Suppressor macrophage treated with lipopolysaccharide for 1 hour (primary cell): Measurements from ENCODE around the gene HSD17B3.

Experiments
- DNase-seq, 3 donors: peaks; one replicate each; pipeline ENCODE4 v3.0.0-alpha.2; 2020 to 2022

The HSD17B3 gene

DNA sequence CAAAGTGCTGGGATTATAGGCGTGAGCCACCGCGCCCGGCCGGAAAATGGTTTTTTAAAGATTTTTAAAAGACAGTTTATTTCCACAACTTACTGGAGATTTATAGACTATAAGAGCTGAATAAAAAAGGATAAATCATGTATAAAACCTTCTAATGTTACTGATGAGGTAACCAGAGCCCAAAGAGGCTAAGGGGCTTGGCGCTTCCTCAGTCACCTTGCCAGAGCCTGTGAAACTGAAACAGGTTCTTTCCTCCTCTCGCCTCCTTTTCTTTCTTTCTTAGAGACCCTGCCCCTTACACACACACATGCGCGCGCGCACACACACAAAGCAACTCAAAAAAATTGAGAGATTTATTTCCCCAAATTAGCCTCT is 69.8 kb downstream of the HSD17B3 start:
- no peak for DNase-seq

DNA sequence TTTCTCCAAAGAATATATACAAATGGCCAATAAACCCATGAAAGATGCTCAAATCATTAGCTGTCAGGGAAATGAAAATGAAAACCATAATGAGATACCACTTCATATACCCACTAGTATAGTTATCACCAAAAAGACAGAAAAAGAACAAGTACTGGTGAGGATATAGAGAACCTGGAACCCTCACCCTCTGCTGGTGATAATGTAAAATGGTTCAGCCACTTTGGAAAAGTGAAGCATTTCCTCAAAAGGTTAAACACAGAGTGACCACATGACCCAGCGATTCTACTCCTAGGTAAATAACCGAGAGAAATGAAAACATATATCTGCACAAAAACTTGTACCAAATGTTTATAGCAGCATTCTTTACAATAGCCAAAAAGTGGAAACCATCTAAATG is 72.0 kb downstream of the HSD17B3 start:
- no peak for DNase-seq

DNA sequence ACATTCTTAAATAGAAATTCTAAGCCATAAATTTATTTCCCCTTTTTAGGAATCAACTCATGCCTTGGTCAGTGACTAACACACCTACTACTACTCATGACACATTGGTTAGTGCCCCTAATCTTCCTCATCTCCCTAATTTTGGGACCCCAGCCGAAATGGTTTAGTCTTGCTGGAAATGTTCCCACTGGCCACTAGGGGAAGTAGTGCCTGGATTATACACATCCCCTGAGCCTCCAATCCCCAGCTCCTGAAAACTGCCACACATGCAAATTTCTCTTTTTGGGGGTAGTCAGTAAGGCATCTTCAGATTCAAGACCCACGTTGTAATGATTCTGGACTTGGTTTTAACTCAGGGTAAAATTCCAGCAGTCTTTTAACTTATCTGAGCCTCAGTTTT is 79.8 kb downstream of the HSD17B3 start:
- DNase-seq: peak in 2 of 3 donors; percentile 19 to 26

DNA sequence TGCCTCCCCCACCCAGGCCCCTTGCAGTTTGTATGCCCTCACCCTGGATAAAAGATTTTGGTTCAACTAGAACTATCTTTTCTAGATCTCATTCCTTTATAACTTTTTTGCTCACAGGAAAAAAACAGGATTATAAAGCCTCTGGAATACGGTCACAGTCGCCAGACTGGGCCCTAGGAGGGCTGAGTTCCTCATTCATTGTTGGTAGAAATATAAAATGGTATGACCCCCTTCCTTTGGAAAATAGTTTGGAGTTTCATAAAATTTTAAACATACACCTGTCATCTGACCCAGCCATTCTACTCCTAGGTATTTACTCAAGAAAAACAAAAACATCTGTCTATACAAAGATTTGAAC is 82.1 kb downstream of the HSD17B3 start:
- DNase-seq: no peak

DNA sequence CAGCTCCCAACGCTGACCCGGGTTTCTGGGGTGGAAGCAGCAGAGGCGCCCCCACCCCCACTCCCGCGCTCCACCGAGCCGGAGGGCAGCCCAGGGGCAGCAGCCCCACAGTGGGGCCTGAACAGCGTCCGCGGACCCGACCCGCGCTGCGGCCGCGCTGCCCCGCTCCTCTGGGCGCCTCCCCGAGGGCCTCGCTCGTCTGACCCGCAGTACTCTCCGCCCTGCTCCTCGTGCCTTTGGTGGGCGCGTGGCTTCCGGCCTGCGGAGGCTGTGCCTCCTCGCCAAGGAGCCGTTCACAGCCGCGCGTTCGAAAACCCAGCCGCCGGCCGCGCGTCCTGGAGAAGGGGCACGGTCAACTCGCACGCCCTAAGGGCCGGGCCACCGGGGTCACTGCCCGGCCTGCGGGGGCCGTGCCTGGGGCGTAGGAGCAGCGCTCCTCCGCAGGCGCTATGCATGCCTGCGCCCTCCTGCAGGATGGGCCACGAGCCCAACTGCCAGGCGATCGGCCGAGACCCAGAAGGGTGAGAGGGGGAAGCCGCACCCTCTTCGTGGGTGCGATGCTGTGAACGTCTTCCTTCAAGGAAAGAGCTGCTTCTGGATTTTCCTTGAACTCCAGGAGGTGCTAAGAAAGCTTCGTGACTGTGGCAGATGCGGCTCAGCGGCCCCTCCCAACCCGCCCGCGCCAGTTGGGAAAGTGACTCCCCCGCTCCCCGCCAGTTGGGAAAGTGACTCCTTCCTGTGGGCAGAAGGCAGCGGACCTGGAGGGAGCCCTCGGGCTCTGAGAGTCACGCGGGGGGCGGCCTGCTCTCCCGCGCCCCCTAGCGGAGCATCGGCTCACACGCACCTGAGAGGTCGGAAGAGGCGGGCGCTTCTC is 82.7 kb downstream of the HSD17B3 start:
- DNase-seq: peak; percentile 58 to 72 (median 61)

DNA sequence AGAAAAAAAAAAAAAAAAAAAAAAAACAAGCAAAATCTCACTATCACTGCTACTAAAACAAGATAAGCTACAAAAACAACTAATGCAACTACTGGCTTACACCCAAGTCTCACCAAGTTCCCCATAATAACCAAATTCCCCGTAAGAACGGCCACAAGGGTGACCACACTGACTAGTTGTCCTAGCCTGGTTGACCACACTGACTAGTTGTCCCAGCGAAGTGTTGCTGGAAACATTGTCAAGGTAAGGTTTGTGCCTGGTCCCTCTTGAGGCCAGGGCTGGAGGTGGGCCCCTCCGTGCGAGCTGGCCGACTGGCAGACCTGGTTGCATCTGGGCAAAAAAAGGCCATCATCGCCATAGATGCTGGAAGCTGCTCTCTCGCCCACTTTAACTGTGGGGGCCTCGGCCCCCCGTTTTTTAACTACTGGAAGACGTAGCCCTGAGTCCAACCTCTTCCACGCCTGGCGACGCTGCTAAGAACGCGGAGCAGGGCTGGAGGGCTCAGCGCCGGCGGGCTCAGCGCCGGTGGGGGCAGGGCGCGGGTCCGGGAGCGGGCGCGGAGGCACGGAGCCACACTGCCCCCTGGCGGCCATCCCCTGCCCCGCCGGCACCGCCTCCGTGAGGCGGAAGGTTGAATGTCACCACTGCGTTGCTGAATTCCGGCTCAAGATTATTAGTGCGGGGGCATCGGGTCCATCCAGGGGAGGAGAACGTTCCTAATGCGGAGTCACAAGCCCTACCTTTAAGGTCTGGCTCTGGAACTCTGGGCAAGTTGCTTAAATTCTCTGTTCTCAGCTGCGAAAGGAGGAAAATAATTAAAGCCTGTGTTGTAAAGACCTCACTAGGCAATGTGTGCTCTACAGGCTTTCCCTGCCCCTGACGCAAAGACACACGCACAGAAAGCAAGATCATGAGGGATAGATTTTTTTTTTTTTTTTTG is 84.0 kb downstream of the HSD17B3 start:
- peak; percentile 68 to 92 (median 83) for DNase-seq

DNA sequence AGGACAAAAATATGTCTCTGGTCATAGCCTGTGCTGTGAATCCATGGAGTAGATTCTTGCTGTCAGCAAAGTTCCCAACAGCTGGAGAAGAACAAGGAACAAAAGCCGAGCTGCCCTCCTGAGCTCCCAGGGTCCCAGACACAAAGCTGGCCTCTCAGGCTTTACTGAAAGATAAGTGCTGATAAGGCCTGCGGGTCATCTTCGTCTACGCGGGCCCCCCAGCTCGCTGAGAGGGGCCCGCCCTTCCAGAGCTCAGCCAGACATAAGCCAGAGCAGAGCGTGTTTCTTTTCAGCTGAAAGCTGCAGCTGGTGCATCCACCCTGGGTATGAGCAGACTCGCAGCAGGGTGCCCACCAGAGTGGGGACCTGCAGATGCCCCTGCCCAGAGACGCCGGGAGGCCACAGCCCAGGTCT is 84.7 kb downstream of the HSD17B3 start:
- no peak for DNase-seq

DNA sequence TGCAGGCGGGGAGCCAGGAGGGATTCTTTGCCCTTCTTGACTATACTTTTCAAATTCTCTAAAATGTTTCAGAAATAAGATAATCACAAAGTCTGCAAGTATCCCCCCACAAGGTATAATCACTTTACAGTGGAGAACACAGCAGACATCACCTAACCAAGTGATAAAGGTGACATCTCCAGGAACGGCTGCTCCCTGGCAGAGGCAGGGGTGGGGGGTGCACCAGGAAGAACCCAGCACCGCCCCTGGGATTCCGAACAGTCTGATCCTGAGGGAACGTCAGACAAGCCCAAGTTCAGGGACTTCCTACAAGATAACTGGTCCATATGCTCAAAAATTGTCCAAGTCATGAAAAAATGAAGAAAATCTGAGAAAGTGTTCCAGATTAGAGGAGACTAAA is 85.4 kb downstream of the HSD17B3 start:
- no peak for DNase-seq

DNA sequence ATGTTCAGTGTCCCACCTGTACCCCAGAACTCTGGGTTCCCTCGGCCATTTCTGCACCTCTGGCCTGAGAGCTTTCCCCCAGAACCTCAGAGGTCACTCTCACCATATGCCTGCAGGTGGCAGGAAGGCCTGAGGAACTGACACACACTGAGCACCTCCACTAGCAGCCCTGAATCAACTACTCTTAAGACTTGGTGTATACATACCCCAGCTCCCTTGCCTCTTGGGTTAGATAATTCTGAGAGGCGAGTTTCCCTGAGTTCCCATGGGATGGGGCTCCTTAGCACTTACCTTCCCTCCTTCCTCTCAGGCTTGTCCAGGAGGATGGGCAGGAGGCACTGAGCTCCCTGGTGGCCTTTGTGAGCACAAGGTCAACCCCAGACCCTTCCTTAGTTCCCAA is 86.1 kb downstream of the HSD17B3 start:
- DNase-seq: no peak

DNA sequence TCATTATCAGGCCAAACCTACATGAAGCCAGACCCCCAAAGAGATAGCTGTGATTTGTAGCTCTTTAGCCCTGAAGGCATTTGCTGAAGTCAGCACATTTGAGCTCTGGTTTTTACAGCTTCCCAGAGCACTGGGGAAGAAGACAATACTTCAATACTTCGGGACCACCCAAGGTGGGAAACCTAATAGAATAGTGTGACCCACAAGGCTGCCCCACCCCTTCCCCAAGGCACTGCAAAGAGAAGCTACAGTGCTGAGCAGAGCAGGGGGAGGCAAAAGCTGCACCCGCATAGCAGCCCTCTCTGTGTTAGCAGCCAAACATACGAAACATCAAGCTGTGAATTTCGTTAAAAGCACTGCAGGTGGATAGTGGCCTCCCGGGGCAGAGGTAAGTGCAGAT is 87.3 kb downstream of the HSD17B3 start:
- DNase-seq: no peak

DNA sequence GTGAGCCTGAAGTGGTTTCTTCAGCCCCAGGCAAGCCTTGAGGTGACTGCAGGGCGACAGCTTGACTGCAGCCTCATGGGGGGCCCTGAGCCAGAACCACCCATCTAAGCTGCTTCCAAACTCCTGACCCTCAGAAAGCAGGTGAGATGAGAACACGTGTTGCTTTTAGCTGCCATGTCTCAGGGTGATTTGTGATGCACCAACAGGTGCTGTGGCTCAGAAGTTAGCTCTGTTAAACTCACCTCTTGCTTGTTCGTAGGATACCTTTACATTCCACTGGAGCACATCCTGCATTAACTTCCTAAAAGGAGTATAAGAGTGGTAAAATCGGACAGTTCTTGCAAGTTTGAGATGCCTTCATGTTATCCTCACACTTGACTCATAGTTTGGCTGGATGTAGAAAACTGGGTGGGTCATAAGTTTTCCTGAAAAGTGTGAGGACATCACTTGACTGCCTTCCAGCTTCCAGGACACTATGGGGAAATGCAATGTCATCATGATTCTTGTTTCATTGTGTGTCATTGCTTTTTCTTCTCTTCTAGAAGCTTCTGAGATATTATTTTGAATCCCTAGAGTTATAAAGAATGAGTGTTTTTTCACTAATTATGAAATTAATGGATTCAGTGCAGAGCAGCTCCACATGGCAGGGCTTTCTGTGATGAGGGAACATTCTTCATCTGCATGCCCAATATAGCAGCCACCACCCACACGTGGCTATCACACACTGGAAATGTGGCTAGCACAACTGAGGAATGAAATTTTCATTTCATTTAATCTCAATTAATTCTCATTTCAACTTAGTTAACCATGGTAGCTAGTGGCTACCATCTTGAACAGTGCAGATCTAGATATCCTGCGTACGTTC is 92.3 kb downstream of the HSD17B3 start:
- peak; percentile 36 to 62 (median 44) for DNase-seq

DNA sequence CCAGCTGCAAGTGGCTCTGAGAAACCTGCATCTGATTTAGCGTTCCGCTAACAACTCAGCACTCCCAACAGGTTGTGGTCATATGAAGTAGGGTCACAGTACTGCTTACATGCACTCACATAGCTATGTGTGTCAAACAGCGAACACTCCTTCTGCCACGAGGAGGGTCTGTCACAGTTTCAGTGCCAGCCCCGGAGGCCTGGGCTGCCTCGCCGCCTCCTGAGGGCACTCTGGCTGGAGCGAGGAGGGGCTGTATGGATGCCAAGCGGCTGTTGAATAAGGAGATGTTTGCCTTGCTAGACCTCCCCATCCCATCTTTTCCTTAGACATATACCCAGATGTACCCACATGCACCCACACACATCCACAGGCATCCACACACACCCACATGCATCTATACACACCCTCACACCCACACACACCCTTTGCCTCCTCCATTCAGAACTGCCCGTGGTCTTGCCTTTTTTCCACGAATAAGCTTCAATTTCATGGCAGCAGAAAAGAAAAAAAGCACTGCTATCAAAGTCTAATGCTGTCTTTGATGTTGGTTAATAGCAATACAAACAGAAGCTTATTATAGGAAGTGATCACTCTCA is 95.7 kb downstream of the HSD17B3 start:
- DNase-seq: no peak

DNA sequence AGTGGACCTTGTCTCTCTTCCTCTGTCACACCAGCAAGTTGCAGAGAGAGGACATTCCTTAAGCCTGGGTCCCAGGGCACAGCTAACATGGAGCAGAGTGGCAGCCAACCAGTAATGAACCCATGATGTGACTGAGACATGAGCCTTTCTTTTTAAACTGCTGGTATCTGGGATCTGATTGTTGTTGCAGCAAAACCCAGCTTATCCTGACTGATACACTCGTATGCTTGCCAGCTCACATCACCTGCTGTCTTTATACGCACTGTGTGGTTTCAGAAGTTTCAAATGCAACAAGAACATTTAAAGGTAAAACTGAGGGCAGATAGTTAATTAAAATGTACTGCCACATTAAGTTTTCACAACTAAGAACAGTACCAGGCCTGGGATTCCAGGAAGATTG is 97.1 kb downstream of the HSD17B3 start:
- no peak for DNase-seq

DNA sequence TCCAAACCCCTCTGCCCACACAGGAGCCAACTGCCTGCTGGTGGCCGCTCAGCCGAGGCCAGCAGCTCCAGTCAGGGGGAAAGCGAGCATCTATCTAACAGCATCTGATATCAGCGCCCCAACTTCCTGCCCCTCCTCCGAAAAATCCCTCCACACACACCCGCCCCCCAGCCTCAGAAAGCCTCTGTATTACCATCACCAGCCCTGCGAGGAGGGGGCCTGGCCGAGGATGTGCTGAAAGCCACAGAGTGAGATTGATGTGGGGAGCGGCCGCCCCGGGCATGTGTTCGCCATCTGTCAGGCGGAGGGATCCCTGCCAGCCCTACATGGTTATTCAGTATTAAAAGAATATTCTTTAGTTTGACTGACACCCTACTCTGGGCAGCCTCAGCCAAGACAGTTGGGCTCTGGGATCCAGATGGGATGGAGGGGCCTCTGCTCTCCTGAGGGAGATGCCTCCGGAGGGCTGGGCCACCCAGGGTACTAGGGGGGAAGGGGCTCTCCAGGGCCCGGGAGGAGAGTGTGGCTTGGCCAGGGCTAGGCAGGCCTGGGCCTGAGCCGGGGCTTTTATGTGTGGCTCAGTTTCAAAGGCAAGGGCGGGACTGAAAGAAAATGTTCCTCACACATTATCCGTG is 98.0 kb downstream of the HSD17B3 start:
- no peak for DNase-seq

DNA sequence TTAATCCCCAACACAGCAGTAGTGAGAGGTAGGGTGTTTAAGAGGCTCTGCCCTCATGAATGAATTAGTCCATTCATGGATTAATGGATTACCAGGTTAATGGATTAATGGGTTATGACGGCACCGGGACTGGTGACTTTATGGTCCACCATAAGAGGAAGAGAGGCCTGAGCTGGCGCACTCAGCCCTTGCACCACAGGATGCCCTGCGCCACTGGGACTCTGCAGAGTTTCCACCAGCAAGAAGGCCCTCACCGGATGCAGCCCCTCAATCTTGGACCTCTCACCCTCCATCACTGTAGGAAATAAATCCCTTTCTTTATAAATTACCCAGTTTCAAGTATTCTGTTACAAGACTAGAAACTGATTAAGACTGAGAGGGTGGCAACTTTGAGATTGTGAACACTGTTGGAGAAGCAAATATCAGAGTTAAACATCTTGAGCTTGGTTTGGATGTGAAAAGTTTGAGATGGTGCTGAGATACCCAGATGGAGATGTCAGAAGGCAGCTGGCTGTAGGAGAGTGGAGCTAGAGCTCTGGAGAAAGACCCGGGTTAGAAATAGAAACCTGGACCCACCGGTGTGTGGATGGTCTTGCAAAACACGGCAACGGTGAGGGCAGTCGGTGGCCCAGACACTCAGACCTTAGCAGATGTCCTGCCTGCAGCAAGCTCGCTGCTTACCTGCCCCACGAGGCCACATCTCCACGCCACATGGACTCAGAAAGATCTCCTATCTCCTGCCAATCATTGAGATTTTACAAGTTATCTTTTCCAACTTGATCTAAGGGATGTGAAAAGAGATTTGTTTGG is 98.8 kb downstream of the HSD17B3 start:
- no peak for DNase-seq

DNA sequence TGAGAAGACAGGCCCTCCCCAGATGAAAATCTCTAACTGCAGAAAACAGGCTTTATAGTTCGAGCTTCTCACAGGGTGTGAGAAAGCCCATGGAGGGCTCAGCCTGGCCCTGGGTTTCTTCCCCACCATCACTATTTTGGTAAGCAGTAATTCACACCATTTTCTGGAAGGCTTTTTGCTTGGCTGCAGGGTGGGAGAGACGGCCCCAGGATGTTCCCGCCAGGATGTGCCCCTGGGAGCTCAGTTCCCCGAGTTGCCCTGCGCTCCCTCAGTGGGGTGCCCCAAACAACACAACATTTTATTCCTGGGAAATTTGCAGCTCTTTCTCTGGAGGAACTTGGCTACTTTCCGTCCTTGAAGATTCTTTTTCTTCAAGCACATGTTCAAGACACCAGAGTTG is 100.8 kb downstream of the HSD17B3 start:
- DNase-seq: no peak

DNA sequence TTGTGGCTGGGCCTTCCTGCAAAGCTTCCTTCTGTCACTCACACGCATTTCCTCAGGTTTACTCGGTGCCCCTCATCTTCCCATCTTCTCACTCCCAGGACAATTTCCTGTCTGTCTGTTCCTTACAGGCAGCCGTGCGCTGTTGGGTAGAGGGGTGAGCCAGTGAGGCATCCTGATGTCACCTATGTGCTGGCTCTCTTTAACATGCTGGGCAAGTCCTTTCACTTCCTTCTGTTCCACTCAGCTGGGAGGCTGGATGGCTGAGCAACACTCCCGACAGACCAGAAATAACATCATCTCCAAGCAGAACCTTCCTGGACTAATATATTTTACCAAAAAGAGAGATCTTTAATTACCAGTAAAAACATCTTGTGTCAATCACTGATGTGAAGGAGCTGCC is 103.0 kb downstream of the HSD17B3 start:
- DNase-seq: peak; percentile 26 to 39 (median 35)

DNA sequence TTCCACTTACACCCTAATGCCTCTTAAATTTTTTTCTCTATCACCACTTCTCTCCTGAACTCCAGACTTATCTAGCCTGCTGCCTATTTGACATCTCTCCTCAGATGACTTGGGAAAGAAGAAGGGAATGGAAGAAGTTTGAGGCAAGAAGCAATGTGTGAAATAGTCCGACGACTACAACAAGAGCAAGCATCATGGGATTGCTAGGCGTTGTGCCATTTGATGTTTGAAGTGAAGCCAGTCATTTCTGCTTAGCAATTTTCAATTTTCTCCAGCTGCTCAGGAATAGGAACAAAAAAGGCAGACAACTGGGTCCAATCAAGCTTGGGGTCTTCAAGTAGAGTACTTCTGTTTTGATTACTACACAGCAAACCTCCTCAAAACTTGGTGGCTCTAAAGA is 106.4 kb downstream of the HSD17B3 start:
- DNase-seq: no peak

DNA sequence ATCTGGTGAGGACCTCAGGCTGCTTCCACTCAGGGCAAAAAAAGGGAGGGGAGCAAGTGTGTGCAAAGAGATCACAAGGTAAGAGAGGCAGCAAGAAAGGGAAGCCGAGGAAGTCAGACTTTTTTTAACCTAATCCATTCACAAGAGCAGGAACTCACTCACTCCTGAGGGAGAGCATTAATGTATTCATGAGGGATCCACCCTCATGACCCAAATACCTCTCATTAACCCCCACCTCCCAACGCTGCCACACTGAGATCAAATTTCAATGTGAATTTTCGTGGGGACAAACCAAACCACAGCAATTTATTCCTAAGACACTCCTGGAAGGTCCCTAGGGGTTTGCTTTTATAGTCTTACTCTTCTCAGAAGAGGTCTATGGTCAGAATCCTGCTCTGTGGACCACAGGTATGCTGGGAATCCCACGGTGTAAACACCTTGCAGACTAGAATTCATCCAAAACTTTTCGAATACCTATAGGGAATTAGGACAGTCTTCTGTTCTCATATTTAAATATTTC is 108.7 kb downstream of the HSD17B3 start:
- no peak for DNase-seq

DNA sequence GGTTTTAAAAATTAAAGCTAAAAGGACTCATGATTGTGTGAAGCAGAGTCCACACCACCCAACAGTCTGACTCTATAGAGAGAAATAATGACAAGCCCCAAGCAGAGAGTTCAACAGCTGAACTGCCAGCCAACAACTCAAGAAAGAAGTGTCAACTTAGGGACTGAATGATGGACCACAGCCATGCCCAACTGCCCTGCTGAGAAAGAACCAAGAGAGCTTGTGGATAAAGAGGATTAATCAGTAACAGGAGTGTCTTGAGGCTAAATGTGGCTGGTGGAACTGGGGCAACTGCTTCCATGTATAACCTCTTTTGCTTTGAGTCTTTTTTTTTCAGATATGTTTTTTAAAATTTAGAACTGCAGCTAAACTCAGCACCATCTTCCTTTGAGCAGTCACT is 109.3 kb downstream of the HSD17B3 start:
- DNase-seq: no peak

DNA sequence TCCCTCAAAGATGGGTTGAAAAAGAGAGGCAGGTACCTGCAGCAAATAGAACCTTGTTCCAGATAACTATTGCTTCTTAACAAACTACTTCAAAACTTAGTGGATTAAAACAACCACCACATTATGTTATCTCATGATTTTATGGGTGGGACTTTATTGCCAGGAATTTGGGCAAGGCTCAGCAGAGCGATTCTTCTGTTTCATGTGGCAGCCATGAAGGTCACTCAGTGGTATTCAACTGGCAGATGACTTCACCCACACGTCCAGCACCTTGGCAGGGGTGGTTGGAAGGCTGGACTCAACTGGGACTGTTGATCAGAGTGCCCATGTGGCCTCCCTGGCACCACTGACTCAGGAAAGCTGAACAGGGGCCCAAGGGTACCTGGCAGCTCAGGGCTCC is 112.0 kb downstream of the HSD17B3 start:
- DNase-seq: no peak
